Adrenal gland (tissue), 5 donors: ENCODE results near the gene FYN.

Experiments used
- CTCF ChIP-seq, 6 experiments: fragments of 450-650 bp in 4 of 6; fragments of 200-600 bp in 2 of 6; sonication (generic) in 1 of 6; IDR thresholded peaks; 1 replicate in 5 of 6; 2 replicates in 1 of 6; pipeline versions ENCODE4 v1.5.1 to v1.8.0; 2016 to 2021; ENCODE audit warnings: antibody characterized with exemption in 6 of 6, mild to moderate bottlenecking in 2 of 6, moderate library complexity in 1 of 6
- POLR2A ChIP-seq, 2 donors: fragments of 450-650 bp; IDR thresholded peaks; one replicate each; pipeline ENCODE4 v1.6.1; 2017; ENCODE audit warnings: antibody characterized with exemption in 2 of 2, mild to moderate bottlenecking in 2 of 2, moderate library complexity in 1 of 2
- donor health status: DM: no; HTN: no; CAD: no.

GRCh38 chr6:111874025-111874415 lies 768 bp upstream of the FYN start:
- TF ChIP-seq CTCF (IDR thresholded peaks at IDR 0.05) = no peak
- no peak for TF ChIP-seq POLR2A (IDR thresholded peaks at IDR 0.05)
